GM21526 (cell line): ENCODE results near the gene NPW.

Experiments used
- ATAC-seq: cut with Tn5 transposase; IDR thresholded peaks from one replicate; pipeline ENCODE4 v1.9.1; 2021; ENCODE audit warnings: moderate library complexity; ENCODE audit not compliant: unreplicated experiment, low FRiP score

The NPW gene

DNA sequence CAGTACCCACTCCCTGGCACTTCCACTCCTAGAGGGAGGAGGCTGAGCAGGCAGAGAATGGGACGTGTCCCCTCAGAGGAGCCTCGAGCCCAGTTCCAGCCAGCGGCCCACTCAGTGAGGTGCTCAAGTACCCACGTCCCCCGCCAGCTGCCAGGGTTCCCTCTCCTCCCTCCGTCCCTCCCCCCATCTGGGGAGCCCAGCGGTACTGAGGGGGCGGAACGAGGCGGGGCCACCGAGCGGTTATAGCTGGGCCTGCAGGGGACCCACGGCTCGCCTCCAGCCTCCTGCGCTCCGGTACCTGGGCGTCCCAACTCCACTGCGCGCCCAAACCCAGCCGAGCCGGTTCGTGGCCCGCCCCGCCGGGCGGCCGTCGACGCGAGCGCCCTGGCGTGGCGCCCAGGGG lies at the start of gene NPW:
Gene NPW, plus strand, starts transcription at position 268 of the 403 bp plus-strand sequence.
- no peak for ATAC-seq

DNA sequence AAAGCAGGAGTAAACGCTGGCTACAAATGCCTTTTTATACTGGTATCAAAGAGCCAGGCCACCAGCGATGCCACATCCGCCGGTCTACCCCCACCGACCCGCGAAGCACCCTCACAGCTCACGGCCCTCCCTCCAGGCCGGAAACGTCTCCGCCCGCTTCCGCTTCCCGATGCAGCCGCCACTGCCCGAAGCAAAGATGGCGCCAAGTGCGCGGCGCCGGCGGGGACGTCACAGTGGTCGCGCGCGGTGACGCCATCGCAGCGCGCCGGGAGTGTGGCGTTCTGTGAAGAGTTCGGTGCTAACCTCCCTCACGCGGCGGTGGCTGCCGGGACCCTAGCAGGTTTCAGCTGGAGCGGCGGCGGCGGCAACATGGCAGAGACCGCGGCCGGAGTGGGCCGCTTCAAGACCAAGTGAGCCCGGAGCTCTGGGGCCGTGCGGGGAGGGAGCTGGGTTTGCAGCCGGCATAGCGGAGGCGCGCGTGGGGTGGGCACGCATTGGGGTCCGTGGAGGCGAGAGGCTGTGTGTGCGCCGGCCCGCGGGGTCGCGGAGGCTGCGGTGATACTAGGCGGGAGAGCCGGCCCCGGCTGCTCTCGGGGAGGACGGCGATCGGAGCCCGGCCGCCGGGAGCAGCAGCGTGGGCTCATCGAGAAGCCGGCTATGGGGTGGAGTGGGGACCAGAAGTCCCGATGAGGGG lies 47.6 kb upstream of the NPW start, which contains the start of gene TBL3:
Gene TBL3, plus strand, starts transcription at position 258 of the 694 bp plus-strand sequence. Its CDS starts 112 bp downstream, at position 370.
- ATAC-seq: peak; percentile 64

DNA sequence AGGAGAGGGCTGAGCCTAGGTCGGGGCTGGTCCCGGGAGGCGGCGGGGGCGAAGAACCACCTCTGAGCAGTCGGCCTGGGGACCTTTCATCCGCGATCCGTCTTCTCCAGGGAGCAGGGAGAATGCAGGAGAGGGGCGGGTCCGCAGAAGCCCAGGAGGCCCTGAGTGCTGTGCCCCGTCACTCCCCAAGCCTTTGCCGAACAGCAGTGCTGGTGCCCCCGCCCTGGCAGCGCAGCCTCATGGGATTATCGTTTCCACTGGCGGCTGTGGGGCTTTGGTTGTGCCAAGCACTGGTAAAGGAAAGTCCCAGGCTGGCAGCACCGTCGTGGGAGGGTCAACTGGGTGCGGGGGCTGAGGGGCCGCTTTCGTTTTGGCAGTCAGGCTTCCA lies 47.1 kb upstream of the NPW start:
- ATAC-seq: no peak

DNA sequence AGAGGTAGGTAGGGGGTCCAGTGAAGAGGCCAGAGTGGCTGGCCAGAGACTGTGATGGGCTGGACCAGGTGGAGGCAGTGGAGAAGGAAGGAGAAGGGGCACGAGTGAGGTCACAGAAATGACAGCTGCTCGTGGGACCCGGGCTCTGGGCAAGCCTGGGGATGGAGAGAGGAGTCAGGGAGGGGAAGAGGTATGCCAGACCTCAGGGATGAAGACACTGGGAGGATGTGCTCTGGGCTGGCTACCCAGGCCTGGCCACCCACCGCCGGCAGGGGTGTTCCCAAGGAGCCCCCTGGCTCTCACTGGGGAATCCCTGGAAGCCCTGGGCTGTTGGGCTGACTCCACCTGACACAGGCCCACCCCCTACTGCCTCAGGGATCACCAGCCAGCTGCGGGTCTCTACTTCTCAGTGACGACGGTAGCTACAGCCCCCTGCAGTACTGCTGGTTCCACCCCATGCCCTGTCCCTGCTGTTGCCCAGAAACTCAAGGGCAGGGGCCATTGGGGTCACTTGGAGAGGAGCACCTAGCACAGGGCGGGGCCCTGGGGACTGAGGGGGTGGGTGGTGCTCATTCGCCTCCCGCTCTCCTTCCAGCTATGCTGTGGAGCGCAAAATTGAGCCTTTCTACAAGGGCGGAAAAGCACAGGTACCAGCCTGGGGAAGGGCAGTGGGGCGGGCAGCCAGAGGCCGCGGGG lies 46.0 kb upstream of the NPW start:
- no peak for ATAC-seq

DNA sequence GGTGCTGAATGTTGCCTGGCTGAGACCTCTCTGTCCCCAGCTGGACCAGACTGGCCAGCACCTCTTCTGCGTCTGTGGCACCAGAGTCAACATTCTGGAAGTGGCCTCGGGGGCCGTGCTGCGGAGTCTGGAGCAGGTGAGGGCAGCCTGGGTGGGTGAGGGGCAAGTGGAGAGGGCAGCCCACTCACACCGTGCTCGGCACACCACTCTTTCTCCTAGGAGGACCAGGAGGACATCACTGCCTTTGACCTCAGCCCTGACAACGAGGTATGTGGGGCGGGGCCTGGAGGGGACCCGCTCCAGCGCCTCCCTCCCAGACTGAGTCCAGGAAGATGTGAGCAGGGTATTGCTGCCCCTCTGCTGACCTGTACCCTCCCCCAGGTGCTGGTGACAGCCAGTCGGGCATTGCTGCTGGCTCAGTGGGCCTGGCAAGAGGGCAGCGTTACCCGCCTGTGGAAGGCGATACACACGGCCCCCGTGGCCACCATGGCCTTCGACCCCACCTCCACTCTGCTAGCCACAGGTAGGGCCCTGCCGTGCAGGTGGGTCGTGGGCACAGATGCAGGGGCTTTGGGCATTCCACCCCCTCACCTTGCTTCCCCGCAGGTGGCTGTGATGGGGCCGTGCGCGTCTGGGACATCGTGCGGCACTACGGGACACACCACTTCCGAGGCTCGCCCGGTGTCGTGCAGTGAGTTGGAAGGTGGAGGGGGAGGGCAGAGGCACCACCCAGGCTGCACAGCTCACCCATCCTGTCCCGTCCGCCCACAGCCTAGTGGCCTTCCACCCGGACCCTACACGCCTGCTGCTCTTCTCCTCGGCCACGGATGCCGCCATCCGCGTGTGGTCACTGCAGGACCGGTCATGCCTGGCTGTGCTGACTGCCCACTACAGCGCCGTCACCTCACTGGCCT lies 45.2 kb upstream of the NPW start:
- no peak for ATAC-seq

DNA sequence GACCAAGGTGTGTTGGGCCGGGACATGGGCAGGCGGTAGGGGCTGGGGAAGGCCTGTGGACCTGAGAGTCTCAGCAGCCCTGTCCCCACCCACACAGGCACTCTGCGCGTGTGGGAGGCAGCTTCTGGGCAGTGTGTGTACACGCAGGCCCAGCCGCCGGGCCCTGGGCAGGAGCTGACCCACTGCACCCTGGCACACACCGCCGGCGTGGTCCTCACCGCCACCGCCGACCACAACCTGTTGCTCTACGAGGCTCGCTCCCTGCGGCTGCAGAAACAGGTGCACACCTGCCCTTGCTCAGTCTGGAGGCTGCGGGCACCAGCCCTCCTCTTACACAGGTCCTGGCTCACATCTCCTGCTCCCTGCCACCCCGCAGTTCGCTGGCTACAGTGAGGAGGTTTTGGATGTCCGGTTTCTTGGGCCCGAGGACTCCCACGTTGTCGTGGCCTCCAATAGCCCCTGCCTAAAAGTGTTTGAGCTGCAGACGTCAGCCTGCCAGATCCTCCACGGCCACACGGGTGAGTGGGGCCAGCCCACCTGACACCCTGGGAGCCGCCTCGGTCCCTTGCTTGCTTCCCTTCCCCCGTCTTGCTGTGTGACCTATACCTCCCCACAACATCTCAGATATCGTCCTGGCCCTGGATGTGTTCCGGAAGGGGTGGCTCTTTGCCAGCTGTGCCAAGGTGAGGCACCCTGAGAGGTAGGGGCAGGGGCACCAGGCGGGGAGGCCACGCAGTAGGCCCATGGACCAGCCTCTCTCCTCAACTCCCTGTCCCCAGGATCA lies 44.0 kb upstream of the NPW start:
- ATAC-seq: no peak

DNA sequence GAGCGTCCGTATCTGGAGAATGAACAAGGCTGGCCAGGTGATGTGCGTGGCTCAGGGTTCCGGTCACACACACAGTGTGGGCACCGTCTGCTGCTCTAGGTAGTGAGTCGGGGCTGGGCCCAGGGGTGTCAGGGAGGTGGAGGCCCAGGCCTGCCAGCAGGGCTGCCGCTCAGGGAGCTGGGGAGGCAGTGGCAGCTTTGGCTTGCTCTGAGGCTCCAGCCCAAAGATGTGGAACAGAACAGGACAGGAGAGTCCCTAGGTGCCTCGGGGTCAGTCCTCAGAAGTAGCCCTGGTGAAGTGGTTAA lies 43.4 kb upstream of the NPW start:
- no peak for ATAC-seq

DNA sequence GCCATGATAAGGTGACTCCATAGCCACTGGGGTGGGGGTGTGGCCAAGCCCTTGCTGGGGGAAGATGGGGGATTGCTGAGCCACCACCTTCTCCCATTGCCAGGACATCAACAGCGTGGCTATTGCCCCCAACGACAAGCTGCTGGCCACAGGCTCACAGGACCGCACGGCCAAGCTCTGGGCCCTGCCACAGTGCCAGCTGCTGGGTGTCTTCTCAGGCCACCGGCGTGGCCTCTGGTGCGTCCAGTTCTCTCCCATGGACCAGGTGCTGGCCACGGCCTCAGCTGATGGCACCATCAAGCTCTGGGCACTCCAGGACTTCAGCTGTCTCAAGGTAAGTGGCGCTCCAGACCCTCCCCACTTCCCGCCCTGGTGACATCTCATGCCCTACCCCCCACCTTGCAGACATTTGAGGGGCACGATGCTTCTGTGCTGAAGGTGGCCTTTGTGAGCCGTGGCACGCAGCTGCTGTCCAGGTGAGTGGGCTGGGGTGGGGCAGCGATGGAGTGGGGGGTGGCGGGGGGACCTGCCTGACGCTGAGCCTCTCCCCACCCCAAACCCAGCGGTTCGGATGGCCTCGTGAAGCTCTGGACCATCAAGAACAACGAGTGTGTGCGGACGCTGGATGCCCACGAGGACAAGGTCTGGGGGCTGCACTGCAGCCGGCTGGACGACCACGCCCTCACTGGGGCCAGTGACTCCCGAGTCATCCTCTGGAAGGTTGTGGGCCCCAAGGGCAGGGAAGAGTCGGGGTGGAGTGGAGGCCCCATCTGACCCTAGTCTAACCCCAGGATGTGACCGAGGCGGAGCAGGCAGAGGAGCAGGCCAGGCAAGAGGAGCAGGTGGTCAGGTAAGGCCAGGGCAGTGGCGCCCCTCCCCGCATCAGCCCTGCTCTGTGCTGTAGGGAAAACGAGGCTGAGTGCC lies 42.4 kb upstream of the NPW start:
- no peak for ATAC-seq

DNA sequence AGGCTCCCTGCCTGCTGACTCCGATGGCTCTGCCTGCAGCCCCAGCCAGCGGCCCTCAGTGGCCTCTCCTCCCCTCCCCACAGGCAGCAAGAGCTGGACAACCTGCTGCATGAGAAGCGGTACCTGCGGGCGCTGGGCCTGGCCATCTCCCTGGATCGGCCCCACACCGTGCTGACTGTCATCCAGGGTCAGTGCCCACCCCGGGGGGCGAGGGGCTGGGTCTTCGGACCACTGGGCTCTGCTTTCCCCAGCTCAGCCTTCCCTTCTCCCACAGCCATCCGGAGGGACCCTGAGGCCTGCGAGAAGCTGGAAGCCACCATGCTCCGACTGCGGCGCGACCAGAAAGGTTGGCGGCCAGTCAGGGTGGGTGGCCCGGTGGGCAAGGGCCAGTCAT lies 41.7 kb upstream of the NPW start:
- no peak for ATAC-seq

DNA sequence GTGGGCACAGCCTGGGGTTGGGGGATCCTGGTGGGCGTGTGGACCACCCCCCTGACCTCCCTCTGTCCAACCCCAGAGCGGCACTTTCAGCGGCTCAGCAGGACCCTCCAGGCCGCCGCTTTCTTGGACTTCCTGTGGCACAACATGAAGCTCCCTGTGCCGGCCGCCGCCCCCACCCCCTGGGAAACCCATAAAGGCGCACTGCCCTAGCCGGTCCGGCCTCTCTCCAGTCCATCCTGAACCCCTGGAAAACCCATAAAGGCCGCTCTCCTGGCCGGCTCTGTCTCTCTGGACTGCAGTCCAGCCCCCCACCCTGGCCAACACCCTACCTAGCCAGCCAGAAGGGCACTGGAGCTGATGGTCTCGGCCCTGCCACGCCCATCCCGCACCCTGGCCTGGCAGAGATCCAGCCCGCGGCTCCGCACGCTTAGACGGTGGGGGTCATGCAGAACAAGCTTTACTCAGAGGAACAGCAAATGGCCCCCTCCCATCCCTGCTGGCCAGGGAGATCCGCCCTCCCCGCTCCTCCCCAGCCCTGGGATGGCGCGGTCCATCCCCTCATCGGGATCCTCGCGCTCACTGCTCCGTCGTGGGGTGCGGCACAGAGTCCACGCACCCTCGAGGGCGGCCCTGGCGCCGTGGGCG lies 41.0 kb upstream of the NPW start:
- no peak for ATAC-seq

DNA sequence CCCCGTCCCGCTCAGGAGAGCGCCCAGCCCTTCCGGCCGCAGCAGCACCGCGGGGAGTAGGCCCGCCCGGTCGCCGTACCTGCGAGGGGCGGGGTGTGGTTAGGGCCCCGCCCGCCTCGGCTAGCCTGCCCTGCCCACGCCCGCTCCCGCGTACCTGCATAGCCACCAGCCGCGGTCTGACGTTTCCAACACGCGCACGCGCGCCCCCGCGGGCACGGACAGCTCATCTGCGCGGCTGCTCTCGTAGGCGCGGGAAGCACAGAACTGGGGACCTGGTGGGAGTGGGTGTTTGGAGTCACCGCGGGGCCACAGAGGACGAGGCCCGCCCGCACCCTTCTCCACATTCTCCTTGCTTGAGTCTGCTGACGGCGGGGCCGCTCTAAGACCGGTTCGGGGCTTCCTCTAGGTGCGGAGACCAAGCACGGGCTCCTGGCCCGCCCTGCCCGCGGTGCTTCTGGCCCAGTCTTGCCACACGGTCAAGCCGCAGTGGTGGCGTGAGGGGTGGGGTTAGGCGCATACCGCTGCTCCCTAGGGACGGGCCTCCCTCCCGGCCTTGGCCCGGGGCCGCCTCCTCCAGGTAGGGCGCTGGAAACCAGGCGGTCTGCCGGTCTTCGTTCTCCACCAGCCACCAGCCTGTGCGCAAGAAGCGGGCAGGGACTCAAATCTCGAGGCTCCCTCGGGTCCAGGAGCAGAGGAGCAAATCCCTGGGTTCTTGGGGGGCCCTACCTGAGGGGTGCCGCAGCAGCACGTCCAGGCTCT lies 40.1 kb upstream of the NPW start:
- no peak for ATAC-seq

DNA sequence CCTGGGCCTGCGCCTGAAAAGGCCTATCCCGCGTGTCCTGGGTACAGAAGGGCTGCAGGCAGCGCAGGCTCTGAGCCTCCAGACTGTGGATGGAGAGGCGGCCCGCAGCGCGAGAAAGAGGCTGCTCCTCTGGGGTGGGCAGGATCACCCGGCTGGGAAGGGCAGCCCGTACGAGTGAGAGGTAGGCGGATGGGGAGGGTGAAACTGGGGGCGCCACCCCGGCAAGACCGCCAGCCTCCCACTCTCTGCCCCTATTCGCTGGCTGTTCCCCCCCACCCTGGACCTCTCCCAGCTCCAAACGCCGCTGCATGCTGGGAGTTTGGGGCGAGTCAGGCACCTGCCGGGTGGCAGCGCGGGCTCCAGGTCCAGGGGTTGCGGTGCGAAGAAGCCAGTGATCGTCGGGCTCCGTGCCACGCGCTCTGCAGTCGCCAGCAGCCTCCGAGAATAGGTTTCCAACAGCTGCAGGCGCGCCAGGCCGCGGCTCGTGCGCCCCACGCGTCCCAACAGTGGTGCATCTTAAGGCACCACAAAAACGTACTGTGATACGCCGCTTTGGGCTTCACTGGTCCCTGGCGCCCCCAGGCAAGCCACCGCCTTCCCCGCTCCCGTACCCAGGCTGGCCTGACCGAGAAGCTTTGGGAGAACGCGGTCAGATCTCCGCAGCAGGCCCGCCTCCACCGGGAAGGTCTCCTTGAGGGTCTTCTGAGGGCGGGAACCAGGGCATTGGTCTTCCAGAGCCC lies 39.4 kb upstream of the NPW start:
- no peak for ATAC-seq

DNA sequence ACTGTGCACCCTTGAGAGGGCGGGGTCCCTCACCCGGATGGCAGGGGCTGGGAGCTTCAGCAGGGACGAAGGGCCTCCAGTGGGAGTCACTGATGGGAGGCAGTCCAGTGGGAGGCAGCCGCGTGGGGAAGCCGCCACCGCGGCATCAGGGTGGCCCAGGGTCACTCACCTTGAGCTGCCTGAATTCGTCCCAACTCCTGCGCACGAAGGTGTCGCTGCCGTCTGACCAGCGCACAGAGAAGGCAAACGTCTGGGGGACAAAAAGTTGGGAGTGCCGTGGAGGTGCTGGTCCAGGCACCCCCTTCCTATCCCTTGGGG lies 38.9 kb upstream of the NPW start:
- ATAC-seq: no peak

DNA sequence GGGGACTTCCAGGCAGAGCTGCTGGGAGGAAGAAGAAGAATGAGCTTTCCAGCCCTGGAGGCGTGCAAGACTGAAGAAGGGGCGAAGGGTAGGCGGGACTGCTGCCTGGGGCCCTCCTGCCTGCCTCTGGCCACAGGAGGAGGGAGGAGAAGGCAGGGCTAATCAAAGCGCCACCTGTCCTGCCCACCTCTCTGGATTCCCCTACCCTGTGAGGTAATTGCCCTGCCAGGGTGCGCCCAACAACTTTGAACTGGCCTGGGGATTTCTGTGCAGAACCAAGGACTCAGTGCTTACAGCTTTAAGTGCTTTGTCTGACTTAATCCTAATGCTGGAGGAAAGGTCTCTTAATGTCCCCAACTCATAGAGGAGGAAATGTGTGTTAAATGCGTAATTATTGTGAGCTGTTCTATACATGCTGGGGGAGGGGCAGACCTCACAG lies 38.2 kb upstream of the NPW start, which contains the start of gene NOXO1:
Gene NOXO1, minus strand, starts transcription at position 72 of the 439 bp plus-strand sequence. CDS start 290 bp downstream, outside the sequence.
- ATAC-seq: no peak

DNA sequence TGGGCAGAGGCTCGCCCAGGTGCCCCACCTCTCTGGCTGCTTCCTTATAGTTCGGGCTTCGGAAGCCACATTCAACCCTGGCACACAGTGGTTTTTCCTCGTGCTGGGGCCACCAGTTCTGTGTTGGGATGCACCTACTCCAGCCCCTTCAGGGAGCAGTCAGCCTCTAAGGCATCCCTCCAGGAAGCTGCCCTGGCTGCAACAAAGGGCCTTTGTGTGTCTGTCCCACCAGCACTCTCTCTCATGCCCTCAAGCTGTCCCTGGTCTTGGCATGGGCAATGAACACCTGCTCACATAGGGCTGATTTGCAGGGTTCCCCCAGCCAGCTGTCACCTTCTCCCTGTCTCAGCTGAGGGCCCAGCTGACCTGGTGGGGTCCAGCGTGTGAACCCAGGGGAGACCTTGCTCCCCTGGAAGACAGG lies 37.6 kb upstream of the NPW start:
- ATAC-seq: no peak

DNA sequence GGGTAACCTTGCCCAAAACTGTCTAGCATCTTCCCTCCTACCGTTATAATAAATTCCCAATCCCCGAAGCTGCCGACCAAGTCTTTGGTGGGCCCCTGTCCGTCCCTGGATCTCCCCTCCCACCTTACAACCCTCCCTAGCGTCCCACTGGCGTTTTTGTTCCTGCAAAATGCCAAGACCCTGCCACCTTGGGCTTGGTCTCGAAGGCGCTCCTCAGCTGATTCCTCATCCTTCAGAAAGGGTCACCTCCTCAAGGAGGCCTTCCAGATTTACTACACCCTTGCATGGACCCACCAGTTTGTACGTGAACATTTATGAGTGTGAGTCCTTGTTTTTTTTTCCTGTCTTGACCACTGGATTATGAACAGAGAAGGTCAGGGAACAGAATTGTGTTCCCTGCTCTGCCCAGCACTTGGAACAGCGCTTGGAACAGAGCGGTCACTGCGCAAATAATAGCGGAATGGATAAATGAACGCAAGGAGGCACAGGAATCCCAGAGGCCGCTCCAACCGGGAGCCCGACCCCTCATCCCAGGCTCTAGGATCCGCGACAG lies 36.5 kb upstream of the NPW start:
- no peak for ATAC-seq
